K562 (cell line): Measurements from ENCODE around the gene CMSS1. TPM values are rescaled to one million over a fixed set of nuclear protein-coding genes. Genes with fewer than 3 reads are reported as not detected.

Source experiments
- ATAC-seq: fragments of 200-7000 bp; cut with Tn5 transposase; 3 replicates; pipeline ENCODE4 v1.9.1; 2020; ENCODE audit warnings: moderate library complexity
- BruUV-seq: library from RNA; stranded (reverse); fragments of 400-500 nt; replicated peaks from 2 replicates; lab custom pipeline; 2021; lab: Mats Ljungman, UMichigan
- CTCF ChIA-PET: fragments of 300-600 bp; formaldehyde crosslinking; extraction: SDS; loops from one replicate; lab custom pipeline; 2021; ENCODE audit warnings: low intra/inter-chr PET ratio; lab: Yijun Ruan, JAX
- POLR2A ChIA-PET: fragments of 300-600, 350-650 bp; sonication (Branson Sonifier 250); formaldehyde crosslinking; extraction: SDS; loops from one replicate; lab custom pipeline; 2021; ENCODE audit warnings: antibody characterized with exemption, inconsistent platforms; lab: Yijun Ruan, JAX
- DNase-seq, 4 experiments: peaks; one replicate each; pipeline versions ENCODE4 v3.0.0 to v3.0.0-alpha.2; 2011 to 2018; ENCODE audit warnings: low spot score in 3 of 4, mixed read lengths in 3 of 4; ENCODE audit errors: extremely low read depth in 1 of 4
- FAIRE-seq: peaks from 2 replicates; lab custom pipeline; 2011; peaks lifted over from hg19 to GRCh38; lab: Jason Lieb, UNC
- H2AFZ ChIP-seq: 2 replicates; pipeline ENCODE4 v1.6.0; 2011; ENCODE audit warnings: low read depth, low read length, control low read depth, inconsistent platforms
- H3K27ac ChIP-seq: fragments of 200-600 bp; 3 replicates; pipeline ENCODE4 v1.8.0; 2011; ENCODE audit warnings: low read depth, mild to moderate bottlenecking, control low read depth, inconsistent platforms, low read length, moderate library complexity, mixed read lengths; ENCODE audit errors: extremely low read depth
- H3K27me3 ChIP-seq, 2 experiments: fragments of 300-600 bp in 1 of 2; 2 replicates in 1 of 2; 3 replicates in 1 of 2; pipeline versions ENCODE4 v1.6.0 to v1.8.0; 2011; ENCODE audit warnings: inconsistent platforms in 2 of 2, low read length in 2 of 2, mild to moderate bottlenecking in 1 of 2, mixed read lengths in 1 of 2, moderate library complexity in 1 of 2; ENCODE audit not compliant: control insufficient read depth in 2 of 2, insufficient read depth in 2 of 2
- H3K36me3 ChIP-seq: fragments of 300-600 bp; 3 replicates; pipeline ENCODE4 v1.8.0; 2011; ENCODE audit warnings: mild to moderate bottlenecking, low read length, inconsistent platforms; ENCODE audit not compliant: control insufficient read depth, insufficient read depth
- H3K4me1 ChIP-seq, 2 experiments: fragments of 200-600 bp in 1 of 2; replicated peaks in 1 of 2; 2 replicates in 1 of 2; 3 replicates in 1 of 2; pipeline versions ENCODE4 v1.5.1 to v1.8.0; 2011; ENCODE audit warnings: inconsistent platforms in 2 of 2, low read length in 2 of 2, mild to moderate bottlenecking in 1 of 2, mixed read lengths in 1 of 2, moderate library complexity in 1 of 2; ENCODE audit not compliant: control insufficient read depth in 2 of 2, insufficient read depth in 2 of 2
- H3K4me2 ChIP-seq: 2 replicates; pipeline ENCODE4 v1.6.1; 2011; ENCODE audit warnings: low read length, control low read depth, inconsistent platforms, mixed read lengths; ENCODE audit not compliant: insufficient read depth
- H3K4me3 ChIP-seq: fragments of 200-600 bp; sonication (generic), shearing (Covaris generic); 2 replicates; pipeline ENCODE4 v1.5.1; 2016; ENCODE audit warnings: control low read depth, inconsistent platforms
- H3K79me2 ChIP-seq: fragments of 200-600 bp; 3 replicates; pipeline ENCODE4 v1.8.0; 2011; ENCODE audit warnings: low read length, inconsistent platforms; ENCODE audit not compliant: control insufficient read depth, insufficient read depth
- H3K9ac ChIP-seq, 2 experiments: 2 replicates each; pipeline versions ENCODE4 v1.6.0 to v1.6.1; 2011; ENCODE audit warnings: low read depth in 2 of 2, low read length in 2 of 2, control low read depth in 1 of 2, inconsistent platforms in 1 of 2, mild to moderate bottlenecking in 1 of 2, mixed read lengths in 1 of 2; ENCODE audit not compliant: insufficient read depth in 1 of 2
- H3K9me1 ChIP-seq: one replicate; pipeline ENCODE4 v1.6.0; 2011; ENCODE audit warnings: inconsistent platforms, mild to moderate bottlenecking, low read length, moderate library complexity; ENCODE audit not compliant: control insufficient read depth, insufficient read depth
- H3K9me3 ChIP-seq: replicated peaks from 2 replicates; pipeline ENCODE4 v1.5.1; 2011; ENCODE audit warnings: low read depth, low read length, inconsistent platforms; ENCODE audit not compliant: control insufficient read depth, insufficient read depth
- H4K20me1 ChIP-seq: replicated peaks from 2 replicates; pipeline ENCODE4 v1.6.1; 2011; ENCODE audit warnings: low read length, inconsistent platforms, mixed read lengths; ENCODE audit not compliant: control insufficient read depth, insufficient read depth
- E2F4 ChIP-seq: sonication (generic); formaldehyde crosslinking; IDR thresholded peaks from 2 replicates; pipeline ENCODE4 v1.8.0; 2022; ENCODE audit warnings: mild to moderate bottlenecking, low read depth, missing genetic modification reagents
- JUND ChIP-seq, 2 experiments: IDR thresholded peaks; 2 replicates in 1 of 2; 3 replicates in 1 of 2; pipeline ENCODE4 v1.6.1; 2011; ENCODE audit warnings: borderline replicate concordance in 2 of 2, low read depth in 2 of 2, low read length in 2 of 2, improper control_type of control experiment in 1 of 2, missing biosample characterization in 1 of 2, missing genetic modification characterization in 1 of 2, missing genetic modification reagents in 1 of 2
- KLF10 ChIP-seq: fragments of 250-450 bp; sonication (Bioruptor Pico); IDR thresholded peaks from 2 replicates; pipeline ENCODE4 v1.6.1; 2021; ENCODE audit warnings: matching md5 sums
- PKNOX1 ChIP-seq: fragments of 450-650 bp; IDR thresholded peaks from 2 replicates; pipeline ENCODE4 v1.6.1; 2016
- PTRF ChIP-seq: fragments of 450-650 bp; IDR thresholded peaks from 2 replicates; pipeline ENCODE4 v1.6.1; 2016; ENCODE audit warnings: mild to moderate bottlenecking, missing genetic modification characterization, missing compliant biosample characterization
- TCF15 ChIP-seq: fragments of 250-450 bp; sonication (Bioruptor Pico); IDR thresholded peaks from 2 replicates; pipeline ENCODE4 v1.8.0; 2022; ENCODE audit warnings: moderate library complexity, mild to moderate bottlenecking, inconsistent platforms
- ZNF12 ChIP-seq: sonication (generic); formaldehyde crosslinking; IDR thresholded peaks from 2 replicates; pipeline ENCODE4 v1.4.0; 2020; ENCODE audit warnings: mild to moderate bottlenecking, missing genetic modification reagents
- ZNF146 ChIP-seq: IDR thresholded peaks from one replicate; pipeline ENCODE4 v1.6.1; 2018; ENCODE audit warnings: missing compliant biosample characterization; ENCODE audit not compliant: unreplicated experiment
- ZNF239 ChIP-seq: fragments of 250-450 bp; sonication (Bioruptor Pico); IDR thresholded peaks from 2 replicates; pipeline ENCODE4 v1.4.0; 2020; ENCODE audit warnings: mild to moderate bottlenecking
- ZNF639 ChIP-seq, 2 experiments: fragments of 200-800 bp in 1 of 2; sonication (Bioruptor generic) in 1 of 2; sonication (generic) in 1 of 2; formaldehyde crosslinking in 1 of 2; IDR thresholded peaks in 1 of 2; conservative IDR thresholded peaks in 1 of 2; 2 replicates each; pipeline versions ENCODE4 v1.5.0 to v1.6.1; 2016 to 2020; ENCODE audit warnings: missing compliant biosample characterization in 1 of 2, missing genetic modification characterization in 1 of 2, missing genetic modification reagents in 1 of 2
- WGBS: fragments of 100-300 bp; shearing (Covaris generic); methylation state at CpG from one replicate; pipeline ENCODE4 v1.1.6; 2016; ENCODE audit warnings: low coverage, mixed read lengths; ENCODE audit not compliant: insufficient coverage; ENCODE audit errors: missing lambda C conversion rate; 5-methylcytosine and 5-hydroxymethylcytosine counted together
- in situ Hi-C: fragments of 300-500 bp; cut with MboI; formaldehyde crosslinking; loops from 4 replicates; pipeline ENCODE4 v1.15.0; 2018; ENCODE audit warnings: inconsistent platforms, mixed read lengths
- intact Hi-C: fragments of 100-400 bp; cut with micrococcal nuclease; formaldehyde crosslinking; loops from 2 replicates; pipeline ENCODE4 v1.14.2; 2022
- polyA plus RNA-seq, 8 experiments: library from polyadenylated mRNA; depleted of rRNA in 4 of 8; stranded (reverse) in 5 of 8; unstranded in 3 of 8; fragments of >200 nt; fragmentation: Nextera tagmentation in 2 of 8; fragmentation: Illumina TruSeq in 1 of 8; extraction: Ambion mirVana in 2 of 8; extraction: Trizol in 1 of 8; gene quantifications; 2 replicates each; pipeline versions ENCODE4 v1.2.1 to v1.2.3, GENCODE V29; 2011 to 2014; ENCODE audit warnings: inconsistent platforms in 1 of 8, missing spikeins in 1 of 8
- total RNA-seq, 7 experiments: library from RNA; depleted of rRNA in 6 of 7; stranded (reverse); fragments of >200 nt in 6 of 7; fragmentation: Illumina TruSeq in 2 of 7; extraction: Trizol in 2 of 7; gene quantifications; 2 replicates each; pipeline versions ENCODE4 v1.2.1 to v1.2.3, GENCODE V29; 2011 to 2021; ENCODE audit warnings: low replicate concordance in 1 of 7

CMSS1 gene
- total and polyA plus RNA-seq, 9 of the 15 experiments (the other 6 are each of a cell fraction or from before 2014, with no cell fraction given): 46.9 to 109 (median 72.3) TPM

- no peak overlapping the region for H3K9ac ChIP-seq
- H3K4me1 ChIP-seq: peaks cover 0 to 12% of the 10 kb centered on the region in 2 experiments; a peak in 3 of 5 replicates
- no peaks in the 10 kb centered on the region for H3K27me3 ChIP-seq
- in situ Hi-C loops: no loop called here
- H3K9me3 ChIP-seq: no peaks in the 10 kb centered on the region; the same call in 1 of the 2 replicates
- no peak for TF ChIP-seq ZNF239 (CRISPR knock-in tag)
- TF ChIP-seq JUND (IDR thresholded peaks at IDR 0.05; ENCODE audit: borderline replicate concordance, low read depth, low read length): no peak
- TF ChIP-seq JUND (tag; IDR thresholded peaks at IDR 0.05; ENCODE audit: borderline replicate concordance, low read depth, low read length): no peak
- no peak for TF ChIP-seq ZNF12 (CRISPR knock-in tag)
- no peak for TF ChIP-seq E2F4
- no peak for TF ChIP-seq PKNOX1
- no peak for TF ChIP-seq PTRF
- no peak for TF ChIP-seq ZNF146
- no peak for TF ChIP-seq ZNF639 (CRISPR knock-in tag; conservative IDR thresholded peaks at IDR 0.05 in 1 of 2, IDR thresholded peaks at IDR 0.05 in 1 of 2)
- no peak for TF ChIP-seq KLF10 (CRISPR knock-in tag)
- TF ChIP-seq TCF15 (CRISPR knock-in tag): no peak
- no peaks in the 10 kb centered on the region; the same call in 2 of the 3 replicates for H3K36me3 ChIP-seq
- ChIA-PET CTCF (no interaction called here), POLR2A (interaction anchor here (0.5 to 1.8 kb wide), 2 partner anchors 14 to 322 kb away, joined by 3 to 6 read pairs; no protein-coding TSS in a partner anchor)
- intact Hi-C loops: no loop called here
- no TSS peak for BruUV-seq
- H3K27ac ChIP-seq: no peak overlapping the region
- H4K20me1 ChIP-seq: no peaks in the 10 kb centered on the region
- H3K4me3 ChIP-seq: no peak overlapping the region
- H3K4me2 ChIP-seq: no peak overlapping the region
- ATAC-seq (no peak), FAIRE-seq (no peak), DNase-seq (no peak)
- 86% methylated on average over 2 of the region's 2 CpGs for WGBS
- no peaks in the 10 kb centered on the region for H3K79me2 ChIP-seq
- no peak overlapping the region for H2AFZ ChIP-seq
- H3K9me1 ChIP-seq: no peaks in the 10 kb centered on the region
Observed at GRCh38 chr3:100104442-100104798, 286.8 kb downstream of the CMSS1 start.
